Measurements from ENCODE around the gene ARL6IP6. TPM values are rescaled to one million over a fixed set of nuclear protein-coding genes. Genes with fewer than 3 reads are reported as not detected.

Gene ARL6IP6
- total and polyA plus RNA-seq, 2 donors (not counting 1 experiment from before 2014, with no cell fraction given), result 19.0 to 53.9 TPM

DNA sequence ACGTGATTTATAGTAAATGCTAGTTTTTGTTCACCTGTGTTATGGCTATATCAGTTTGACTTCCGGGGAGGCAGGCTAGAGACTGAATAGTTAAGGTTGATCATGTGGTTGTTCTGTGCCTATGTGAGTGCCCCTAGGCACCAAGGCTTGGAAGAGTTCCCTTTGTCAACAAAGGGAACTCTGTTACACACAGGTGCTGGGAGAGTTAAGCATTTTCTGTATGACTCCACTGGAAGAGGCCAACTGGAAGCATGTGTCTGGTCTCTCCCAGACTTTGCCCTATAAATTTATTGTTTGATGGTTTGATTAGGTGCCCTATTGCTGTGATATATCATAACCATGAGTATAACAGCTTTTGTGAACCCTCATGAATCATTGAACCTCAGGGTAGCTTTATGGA is 63.8 kb downstream of the ARL6IP6 start:
- H3K9me3 ChIP-seq (ENCODE audit: control insufficient read depth, insufficient read depth, low read depth, low read length), result no peaks in the 10 kb centered on the region
- TF ChIP-seq EZH2 (IDR thresholded peaks at IDR 0.05; ENCODE audit: low read length, missing control alignments), result no peak
- TF ChIP-seq, protein P1, sequence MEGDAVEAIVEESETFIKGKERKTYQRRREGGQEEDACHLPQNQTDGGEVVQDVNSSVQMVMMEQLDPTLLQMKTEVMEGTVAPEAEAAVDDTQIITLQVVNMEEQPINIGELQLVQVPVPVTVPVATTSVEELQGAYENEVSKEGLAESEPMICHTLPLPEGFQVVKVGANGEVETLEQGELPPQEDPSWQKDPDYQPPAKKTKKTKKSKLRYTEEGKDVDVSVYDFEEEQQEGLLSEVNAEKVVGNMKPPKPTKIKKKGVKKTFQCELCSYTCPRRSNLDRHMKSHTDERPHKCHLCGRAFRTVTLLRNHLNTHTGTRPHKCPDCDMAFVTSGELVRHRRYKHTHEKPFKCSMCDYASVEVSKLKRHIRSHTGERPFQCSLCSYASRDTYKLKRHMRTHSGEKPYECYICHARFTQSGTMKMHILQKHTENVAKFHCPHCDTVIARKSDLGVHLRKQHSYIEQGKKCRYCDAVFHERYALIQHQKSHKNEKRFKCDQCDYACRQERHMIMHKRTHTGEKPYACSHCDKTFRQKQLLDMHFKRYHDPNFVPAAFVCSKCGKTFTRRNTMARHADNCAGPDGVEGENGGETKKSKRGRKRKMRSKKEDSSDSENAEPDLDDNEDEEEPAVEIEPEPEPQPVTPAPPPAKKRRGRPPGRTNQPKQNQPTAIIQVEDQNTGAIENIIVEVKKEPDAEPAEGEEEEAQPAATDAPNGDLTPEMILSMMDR (conservative IDR thresholded peaks at IDR 0.05 in 1 of 2, IDR thresholded peaks at IDR 0.05 in 1 of 2; ENCODE audit: low read depth in 1 of 2, low read length in 2 of 2), result no peak
- no peaks in the 10 kb centered on the region for H3K79me2 ChIP-seq (ENCODE audit: control insufficient read depth, insufficient read depth, low read length)
- H3K36me3 ChIP-seq (ENCODE audit: control insufficient read depth, insufficient read depth, low read length), result no peaks in the 10 kb centered on the region
- no peak overlapping the region for H2AFZ ChIP-seq (ENCODE audit: low read length)
- H3K4me2 ChIP-seq (ENCODE audit: extremely low read depth, insufficient read depth, low read length), result no peak overlapping the region
- H3K27me3 ChIP-seq (ENCODE audit: control insufficient read depth, insufficient read depth, low read length), result no peaks in the 10 kb centered on the region
- no peak overlapping the region for H3K27ac ChIP-seq (ENCODE audit: insufficient read depth, low read length)
- no peak overlapping the region for H3K9ac ChIP-seq (ENCODE audit: insufficient read depth, low read length)
- DNase-seq (ENCODE audit: low read depth in 2 of 2), result no peak
- no peaks in the 10 kb centered on the region for H4K20me1 ChIP-seq (ENCODE audit: control insufficient read depth, extremely low read depth, insufficient read depth, low read length)
- H3K4me3 ChIP-seq (replicated peaks in 1 of 4; ENCODE audit: control extremely low read depth in 1 of 4, insufficient read depth in 1 of 4, low read depth in 3 of 4, low read length in 4 of 4), result no peak overlapping the region
- no peaks in the 10 kb centered on the region for H3K4me1 ChIP-seq (ENCODE audit: control insufficient read depth, extremely low read depth, insufficient read depth, low read length)

- Histone ChIP-seq H3K4me1 (ENCODE audit: control insufficient read depth, extremely low read depth, insufficient read depth, low read length) (no peaks in the 10 kb centered on the region), H4K20me1 (ENCODE audit: control insufficient read depth, extremely low read depth, insufficient read depth, low read length) (no peaks in the 10 kb centered on the region), H2AFZ (ENCODE audit: low read length) (no peak overlapping the region), H3K27ac (ENCODE audit: insufficient read depth, low read length) (no peak overlapping the region), H3K9me3 (ENCODE audit: control insufficient read depth, insufficient read depth, low read depth, low read length) (no peaks in the 10 kb centered on the region), H3K9ac (ENCODE audit: insufficient read depth, low read length) (no peak overlapping the region), H3K27me3 (ENCODE audit: control insufficient read depth, insufficient read depth, low read length) (no peaks in the 10 kb centered on the region), H3K4me3 (replicated peaks in 1 of 4; ENCODE audit: control extremely low read depth in 1 of 4, insufficient read depth in 1 of 4, low read depth in 3 of 4, low read length in 4 of 4) (no peak overlapping the region), H3K4me2 (ENCODE audit: extremely low read depth, insufficient read depth, low read length) (no peak overlapping the region), H3K36me3 (ENCODE audit: control insufficient read depth, insufficient read depth, low read length) (no peaks in the 10 kb centered on the region), H3K79me2 (ENCODE audit: control insufficient read depth, insufficient read depth, low read length) (no peaks in the 10 kb centered on the region)
- TF ChIP-seq, protein P1 (conservative IDR thresholded peaks at IDR 0.05 in 1 of 2, IDR thresholded peaks at IDR 0.05 in 1 of 2; ENCODE audit: low read depth in 1 of 2, low read length in 2 of 2), result no peak
- no peak for TF ChIP-seq EZH2 (IDR thresholded peaks at IDR 0.05; ENCODE audit: low read length, missing control alignments)
- DNase-seq (ENCODE audit: low read depth in 2 of 2), result no peak
Measured at GRCh38 chr2:152790883-152791282, 72.5 kb downstream of the ARL6IP6 start.

DNA sequence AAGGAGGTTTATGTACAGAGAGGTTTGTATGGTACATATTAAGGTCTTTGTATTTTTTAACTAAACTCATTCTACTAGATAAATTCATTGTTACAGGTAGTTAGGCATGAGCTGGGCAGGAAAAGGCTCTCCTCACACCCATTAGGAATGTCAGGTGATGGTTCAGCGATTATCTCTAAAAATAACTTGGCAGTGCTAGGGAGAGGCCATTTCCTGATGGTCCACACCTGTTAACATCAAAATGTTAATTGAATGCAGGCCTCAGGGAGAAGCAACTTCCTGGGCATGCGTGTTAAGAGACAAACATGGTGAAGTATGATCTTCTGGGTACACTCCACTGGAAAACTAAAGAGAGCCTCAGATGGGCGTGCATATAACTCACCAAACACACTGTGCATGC is 73.6 kb downstream of the ARL6IP6 start:
- Histone ChIP-seq H3K4me3 (replicated peaks in 1 of 4; ENCODE audit: control extremely low read depth in 1 of 4, insufficient read depth in 1 of 4, low read depth in 3 of 4, low read length in 4 of 4) (no peak overlapping the region), H3K9ac (ENCODE audit: insufficient read depth, low read length) (no peak overlapping the region), H3K4me2 (ENCODE audit: extremely low read depth, insufficient read depth, low read length) (no peak overlapping the region), H2AFZ (ENCODE audit: low read length) (no peak overlapping the region), H3K27me3 (ENCODE audit: control insufficient read depth, insufficient read depth, low read length) (no peaks in the 10 kb centered on the region), H3K4me1 (ENCODE audit: control insufficient read depth, extremely low read depth, insufficient read depth, low read length) (no peaks in the 10 kb centered on the region), H3K36me3 (ENCODE audit: control insufficient read depth, insufficient read depth, low read length) (no peaks in the 10 kb centered on the region), H3K27ac (ENCODE audit: insufficient read depth, low read length) (no peak overlapping the region), H4K20me1 (ENCODE audit: control insufficient read depth, extremely low read depth, insufficient read depth, low read length) (no peaks in the 10 kb centered on the region), H3K79me2 (ENCODE audit: control insufficient read depth, insufficient read depth, low read length) (no peaks in the 10 kb centered on the region), H3K9me3 (ENCODE audit: control insufficient read depth, insufficient read depth, low read depth, low read length) (no peaks in the 10 kb centered on the region)
- TF ChIP-seq, protein P1 (conservative IDR thresholded peaks at IDR 0.05 in 1 of 2, IDR thresholded peaks at IDR 0.05 in 1 of 2; ENCODE audit: low read depth in 1 of 2, low read length in 2 of 2), result no peak
- TF ChIP-seq EZH2 (IDR thresholded peaks at IDR 0.05; ENCODE audit: low read length, missing control alignments), result no peak
- no peak for DNase-seq (ENCODE audit: low read depth in 2 of 2)
